GM18951 (cell line): Measurements from ENCODE around the gene MCM3AP.
A peak's percentile ranks its signal among the peaks of the same experiment; 100 is the strongest.
"Not testable (repeated sequence)": the region's sequence is repeated elsewhere in the genome, so short reads cannot be mapped to it uniquely, and the experiment has no call there.

Experiments
- POLR2A ChIP-seq: IDR thresholded peaks from 4 replicates; pipeline ENCODE4 v1.6.1; 2011; ENCODE audit warnings: mild to moderate bottlenecking; ENCODE audit not compliant: insufficient read length, insufficient read depth; ENCODE audit errors: extremely low read depth
- in situ Hi-C: fragments of 300-500 bp; cut with MboI; formaldehyde crosslinking; loops from one replicate; pipeline ENCODE4 v1.12.0; 2022; ENCODE audit warnings: low sequenced_read_pairs, mixed read lengths, inconsistent platforms; ENCODE audit not compliant: unreplicated experiment

MCM3AP gene

DNA sequence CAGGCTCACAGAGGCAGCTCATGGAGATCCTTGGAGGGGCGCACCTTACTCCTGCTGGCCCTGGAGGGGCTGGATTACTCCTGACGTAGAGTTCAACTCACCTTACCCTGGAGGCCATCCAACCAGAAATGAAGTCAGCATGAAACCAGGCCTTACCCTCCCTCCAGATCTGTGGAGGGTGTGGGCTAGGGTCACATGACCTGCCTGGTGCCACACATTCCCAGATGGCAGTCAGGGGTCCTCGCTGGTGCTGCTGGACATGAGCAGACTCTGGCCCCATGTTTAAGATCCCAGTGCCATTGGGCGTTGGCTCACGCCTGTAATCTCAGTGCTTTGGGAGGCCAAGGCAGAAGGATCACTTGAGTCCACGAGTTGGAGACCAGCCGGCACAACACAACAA lies 33.8 kb upstream of the MCM3AP start:
- TF ChIP-seq POLR2A, result peak; percentile 19
- in situ Hi-C loops, result no loop called here

DNA sequence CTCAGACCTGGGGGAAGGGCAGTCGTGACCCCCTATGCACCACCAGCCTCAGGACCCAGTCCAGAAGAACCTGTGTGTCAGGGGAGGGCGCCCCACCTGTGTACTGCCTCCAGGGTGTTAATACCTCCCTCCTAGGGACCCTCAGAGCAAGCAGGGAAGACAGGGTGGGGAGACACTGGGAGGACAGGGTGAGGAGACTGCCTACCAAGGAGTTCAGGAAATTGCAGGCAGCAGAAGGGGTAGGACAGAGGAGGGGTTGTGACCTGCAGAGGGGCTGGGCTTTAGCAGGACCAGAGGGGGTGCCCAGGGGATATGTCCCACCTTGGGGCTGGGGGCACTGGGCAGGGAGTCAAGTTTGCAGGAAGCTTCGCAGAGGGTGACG lies 33.0 kb upstream of the MCM3AP start:
- in situ Hi-C loops, result no loop called here
- TF ChIP-seq POLR2A, result no peak

DNA sequence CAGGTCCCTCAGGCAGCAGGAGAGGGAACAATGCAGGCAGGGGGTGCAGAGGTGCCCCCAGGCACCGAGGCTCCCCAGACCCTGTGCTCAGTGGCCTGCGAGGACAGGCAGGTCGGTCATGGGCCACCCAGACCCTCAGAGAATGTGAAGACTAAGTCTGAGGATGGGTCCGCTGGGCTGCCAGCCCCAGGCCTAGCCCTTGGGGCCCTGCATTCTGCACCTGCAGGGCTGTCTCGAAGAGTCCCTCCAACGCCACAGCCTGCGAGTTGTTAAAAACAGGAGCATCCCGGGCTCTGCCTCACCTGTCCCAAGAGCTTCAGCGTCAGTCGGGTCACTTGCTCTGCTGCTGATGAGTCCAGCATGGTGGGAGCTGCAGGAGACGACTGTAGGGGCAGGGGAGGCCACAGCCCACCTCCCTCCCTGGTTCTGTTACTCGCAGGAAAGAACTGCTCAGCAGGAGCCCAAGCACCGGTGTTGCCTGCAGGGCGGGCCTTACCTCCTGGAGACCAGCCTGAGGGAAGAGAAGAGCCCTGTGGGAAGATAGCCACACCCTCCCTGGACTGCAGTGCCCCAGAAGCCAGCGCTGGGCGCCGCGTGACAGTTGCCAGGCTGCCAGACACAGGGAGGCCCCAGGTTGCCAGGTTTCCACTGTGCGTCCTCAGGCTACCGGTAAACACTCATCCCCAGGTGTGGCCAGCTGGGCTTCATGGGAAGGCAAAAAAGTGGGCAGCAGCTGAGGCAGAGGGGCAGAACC lies 32.5 kb upstream of the MCM3AP start:
- TF ChIP-seq POLR2A, result no peak
- in situ Hi-C loops, result no loop called here

DNA sequence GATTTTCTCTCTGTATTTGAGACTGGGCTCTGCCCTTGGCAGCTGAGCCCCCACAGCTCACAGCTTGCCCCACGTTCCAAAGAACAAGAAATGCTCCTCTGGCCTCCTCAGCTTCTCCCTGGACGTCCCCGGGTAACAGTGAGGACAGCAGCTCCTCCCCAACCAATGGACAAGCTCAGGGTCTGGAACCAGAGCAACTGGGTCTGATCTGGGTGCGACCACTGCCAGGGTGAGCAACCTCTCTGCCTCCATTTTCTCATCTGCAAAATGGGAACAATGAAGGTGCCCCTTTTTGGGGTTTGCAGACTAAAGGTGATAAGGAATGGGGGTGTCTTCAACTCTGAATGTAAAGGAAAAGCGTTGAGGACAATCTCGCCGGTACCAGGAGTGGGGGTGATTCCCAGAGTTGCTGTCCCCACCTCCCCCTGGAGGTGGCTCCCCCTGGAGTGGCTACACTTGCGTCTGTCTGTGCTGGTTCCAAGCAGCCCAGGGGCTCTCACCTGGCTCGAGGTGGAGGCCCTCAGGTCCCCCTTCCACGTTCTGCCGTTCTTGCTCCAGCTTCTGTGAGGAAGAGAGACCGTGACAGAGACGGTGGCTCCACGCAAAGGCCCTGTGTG lies 31.4 kb upstream of the MCM3AP start:
- no peak for TF ChIP-seq POLR2A
- in situ Hi-C loops, result no loop called here

DNA sequence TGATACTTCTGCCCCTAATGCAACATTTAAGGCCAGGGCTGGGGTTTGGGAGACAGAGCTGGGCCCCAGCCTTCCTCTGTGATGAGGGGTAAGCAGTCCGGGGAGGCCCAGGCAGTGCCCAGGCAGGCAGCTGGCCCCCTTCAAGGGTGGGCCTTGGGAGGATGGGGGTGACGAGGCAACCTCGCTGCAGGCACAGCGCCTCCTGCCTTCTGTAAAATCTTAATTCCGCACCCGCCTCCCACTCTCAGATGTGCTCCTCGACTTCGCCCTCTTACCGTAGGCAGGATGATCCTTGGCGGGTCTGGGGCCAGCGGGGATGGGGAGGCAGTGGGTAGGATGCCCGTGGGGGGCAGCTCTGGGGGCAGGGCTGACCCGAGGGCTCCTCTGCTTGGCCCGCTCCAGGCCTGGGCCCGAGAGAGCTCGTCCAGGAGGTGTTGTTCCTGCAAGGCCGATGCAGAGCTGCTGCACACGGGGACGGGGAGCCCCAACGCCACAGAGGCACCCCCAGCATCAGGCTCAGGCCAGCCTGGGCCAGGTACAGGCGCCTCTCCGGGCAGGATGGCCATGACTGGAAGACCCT lies 29.1 kb upstream of the MCM3AP start:
- in situ Hi-C loops, result no loop called here
- no peak for TF ChIP-seq POLR2A

DNA sequence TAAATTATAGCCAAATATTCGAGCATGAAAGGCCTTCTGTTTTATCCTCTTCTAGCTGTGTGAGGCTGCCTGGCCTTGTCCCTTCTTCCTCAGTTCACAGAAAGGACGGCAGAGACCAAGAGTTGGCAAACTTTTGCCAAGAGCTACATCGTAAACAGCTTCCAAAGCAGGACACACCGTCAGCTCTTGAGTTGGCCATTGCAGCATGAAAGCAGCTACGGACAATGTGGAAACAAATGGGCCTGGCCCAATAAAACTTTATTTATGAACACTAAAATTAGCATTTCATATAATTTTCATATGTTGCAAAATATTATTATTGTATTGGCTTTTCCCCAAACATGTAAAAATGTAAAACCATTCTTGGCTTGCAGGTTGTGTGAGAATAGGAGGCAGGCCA lies 27.5 kb upstream of the MCM3AP start:
- in situ Hi-C loops, result no loop called here
- TF ChIP-seq POLR2A, result no peak

DNA sequence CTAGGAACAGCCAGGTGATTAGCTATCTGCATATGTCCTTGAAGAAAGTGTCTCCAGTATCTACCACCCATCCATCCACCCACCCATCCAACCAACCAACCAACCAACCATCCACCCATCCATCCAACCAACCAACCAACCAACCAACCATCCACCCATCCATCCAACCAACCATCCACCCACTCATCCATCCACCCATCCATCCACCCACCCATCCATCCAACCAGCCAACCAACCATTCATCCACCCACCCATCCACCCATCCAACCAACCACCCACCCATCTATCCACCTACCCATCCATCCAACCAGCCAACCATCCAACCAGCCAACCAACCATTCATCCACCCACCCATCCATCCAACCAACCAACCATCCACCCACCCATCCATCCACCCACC lies 26.2 kb upstream of the MCM3AP start:
- in situ Hi-C loops, result no loop called here
- TF ChIP-seq POLR2A, result no peak

DNA sequence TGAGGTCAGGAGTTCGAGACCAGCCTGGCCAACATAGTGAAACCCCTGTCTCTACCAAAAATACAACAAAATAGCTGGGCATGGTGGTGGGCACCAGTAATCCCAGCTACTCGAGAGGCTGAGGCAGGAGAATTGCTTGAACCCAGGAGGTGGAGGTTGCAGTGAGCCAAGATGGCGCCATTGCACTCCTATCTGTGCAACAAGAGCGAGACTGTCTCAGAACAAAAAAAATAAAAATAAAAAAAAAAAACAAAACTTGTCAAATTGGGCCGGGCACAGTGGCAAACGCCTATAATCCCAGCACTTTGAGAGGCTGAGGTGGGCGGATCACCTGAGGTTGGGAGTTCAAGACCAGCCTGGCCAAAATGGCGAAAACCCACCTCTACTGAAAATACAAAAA lies 24.8 kb upstream of the MCM3AP start:
- in situ Hi-C loops, result not testable (repeated sequence)

DNA sequence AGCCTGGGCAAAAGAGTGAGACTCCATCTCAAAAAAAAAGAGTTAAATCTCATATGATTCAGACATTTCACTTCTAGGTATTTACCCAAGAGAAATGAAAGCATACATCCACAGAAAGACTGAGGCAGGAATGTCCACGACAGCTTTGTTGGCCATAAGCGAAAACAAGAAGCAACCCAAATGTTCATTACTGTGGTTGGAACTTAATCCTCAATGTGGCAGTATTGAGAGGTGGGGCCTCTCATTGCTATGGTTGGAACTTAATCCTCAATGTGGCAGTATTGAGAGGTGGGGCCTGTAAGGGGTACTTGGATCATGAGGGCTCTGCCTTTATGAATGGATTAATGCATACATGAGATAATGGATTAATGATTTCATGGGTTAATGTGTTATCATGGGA lies 23.0 kb upstream of the MCM3AP start:
- in situ Hi-C loops, result no loop called here
- no peak for TF ChIP-seq POLR2A

DNA sequence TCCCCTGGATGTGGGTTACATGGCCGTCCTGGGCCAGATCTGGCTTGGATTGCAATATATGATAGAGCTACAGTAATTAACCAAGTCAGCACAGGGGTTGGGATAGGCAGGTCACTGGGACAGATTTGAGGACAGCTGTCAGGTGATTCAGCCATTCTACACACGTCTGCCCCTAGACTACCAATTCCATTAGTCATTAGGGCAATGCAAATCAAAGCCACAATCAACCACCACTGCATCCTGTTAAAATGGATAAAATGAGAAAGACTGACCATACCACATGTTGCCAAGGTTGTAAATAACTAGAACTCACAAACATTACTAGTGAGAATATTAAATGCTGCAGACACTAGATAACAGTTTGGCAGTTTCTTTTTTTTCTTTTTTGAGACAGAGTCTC lies 22.2 kb upstream of the MCM3AP start:
- no peak for TF ChIP-seq POLR2A
- in situ Hi-C loops, result no loop called here

DNA sequence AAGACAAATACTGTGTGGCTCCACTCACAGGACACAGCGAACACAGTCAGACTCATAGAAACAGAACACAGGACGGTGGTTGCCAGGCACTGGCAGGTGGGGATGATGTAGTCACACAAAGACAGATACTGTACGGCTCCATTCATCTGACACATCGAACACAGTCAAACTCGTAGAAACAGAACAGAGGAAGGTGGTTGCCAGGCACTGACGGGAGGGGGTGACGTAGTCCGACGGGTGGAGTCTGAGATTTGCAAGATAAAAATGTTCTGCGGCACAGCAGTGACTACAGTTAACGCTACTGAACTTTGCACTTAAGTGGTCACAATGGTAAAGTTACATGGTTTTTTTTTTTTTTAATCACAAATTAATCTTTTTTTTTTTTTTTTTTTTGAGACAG lies 19.5 kb upstream of the MCM3AP start:
- in situ Hi-C loops, result no loop called here
- no peak for TF ChIP-seq POLR2A

DNA sequence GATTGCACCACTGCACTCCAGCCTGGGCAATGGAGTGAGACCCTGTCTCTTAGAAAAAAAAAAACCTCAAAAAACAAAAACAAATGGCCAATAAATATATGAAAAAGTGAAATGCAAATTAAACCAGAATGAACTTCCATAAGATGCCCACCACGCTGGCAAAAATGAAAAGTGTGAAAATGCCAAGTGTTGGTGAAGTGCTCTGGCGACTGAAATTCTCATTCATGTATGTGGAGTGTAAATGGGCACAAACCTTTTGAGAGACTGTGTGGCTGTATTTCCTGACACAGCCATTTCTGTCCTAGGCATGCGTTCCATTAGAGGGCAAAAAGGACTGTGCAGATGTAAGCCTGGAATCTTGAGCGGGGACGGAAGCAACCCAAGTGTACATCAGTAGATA lies 19.0 kb upstream of the MCM3AP start:
- in situ Hi-C loops, result no loop called here
- no peak for TF ChIP-seq POLR2A

DNA sequence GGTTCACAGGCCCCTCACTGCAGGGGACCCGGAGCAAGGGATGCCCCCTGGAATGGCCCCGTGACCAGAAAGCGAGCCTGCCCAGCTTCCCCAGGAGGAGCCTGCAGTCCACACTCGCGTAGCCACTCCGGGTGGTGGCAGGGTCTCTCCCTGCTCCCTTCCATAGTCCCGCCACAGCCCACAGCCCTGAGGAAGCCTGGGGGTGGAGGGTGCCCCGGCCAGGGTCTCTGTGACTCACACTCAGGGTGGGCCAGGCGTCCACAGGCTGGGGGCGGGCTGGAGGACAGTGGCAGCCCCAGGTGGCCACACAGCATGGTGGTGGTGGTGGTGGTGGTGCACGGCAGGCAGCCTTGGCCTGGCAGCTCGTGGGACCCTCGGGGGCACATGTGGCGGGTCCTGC lies 16.3 kb upstream of the MCM3AP start:
- no peak for TF ChIP-seq POLR2A
- in situ Hi-C loops, result no loop called here

DNA sequence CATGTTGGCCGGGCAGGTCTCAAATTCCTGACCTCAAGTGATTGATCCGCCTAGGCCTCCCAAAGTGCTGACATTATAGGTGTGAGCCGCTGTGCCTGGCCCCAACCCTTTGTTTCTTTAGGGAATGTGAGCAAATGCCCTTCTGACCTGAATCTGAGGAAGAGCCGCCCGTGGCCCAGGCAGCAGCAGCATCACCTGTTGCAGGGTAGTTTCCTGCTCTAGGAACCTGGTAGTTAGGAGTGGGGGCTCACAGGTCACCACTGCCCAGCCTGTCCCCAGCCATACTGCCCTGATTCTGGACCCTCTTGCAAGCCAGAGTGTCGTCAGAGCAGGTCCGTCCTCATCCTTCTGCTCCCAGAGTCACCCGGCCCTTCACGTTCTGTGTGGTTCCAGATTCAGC lies 13.8 kb upstream of the MCM3AP start:
- in situ Hi-C loops, result no loop called here
- no peak for TF ChIP-seq POLR2A
